Measurements from ENCODE around the gene CAMSAP3.

The CAMSAP3 gene

GRCh38 chr19:7564866-7565265 is 30.8 kb upstream of the CAMSAP3 start:
- whole genome bisulfite sequencing, 2 donors (ENCODE audit: extremely low coverage in 2 of 2, insufficient read length in 2 of 2, insufficient replicate concordance in 1 of 2), result no CpG with 5 or more reads among the region's 4 CpGs
- no peak overlapping the region for H3K4ac ChIP-seq (ENCODE audit: low read length)

DNA sequence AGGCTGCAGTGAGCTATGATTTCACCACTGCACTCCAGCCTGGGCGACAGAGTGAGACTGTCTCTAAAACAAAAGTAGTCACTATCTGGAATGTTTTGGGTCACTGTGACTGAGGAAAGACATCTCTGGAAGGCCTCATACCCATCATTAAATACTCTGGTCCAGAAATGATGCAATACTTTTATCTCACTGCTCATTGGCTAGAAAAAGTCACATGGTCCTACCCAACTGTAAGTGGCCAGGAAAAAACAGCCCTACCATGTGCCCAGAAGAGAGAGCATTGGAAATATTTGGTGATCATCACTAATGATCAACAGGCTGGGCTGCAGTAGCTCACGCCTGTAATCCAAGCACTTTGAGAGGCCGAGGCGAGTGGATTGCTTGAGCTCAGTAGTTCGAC is 30.3 kb upstream of the CAMSAP3 start:
- H3K14ac ChIP-seq (ENCODE audit: low read length), result no peak overlapping the region
- H2BK5ac ChIP-seq (ENCODE audit: low read length), result no peak overlapping the region
- H2BK12ac ChIP-seq (ENCODE audit: low read length), result no peak overlapping the region
- no peak overlapping the region for H2BK120ac ChIP-seq (ENCODE audit: low read depth, low read length)
- no CpG with 5 or more reads among the region's 5 CpGs for WGBS, 2 donors (ENCODE audit: extremely low coverage in 2 of 2, insufficient read length in 2 of 2, insufficient replicate concordance in 1 of 2)
- H3K27ac ChIP-seq (replicated peaks; ENCODE audit: low read length), result no peak overlapping the region
- no peaks in the 10 kb centered on the region for H3K4me1 ChIP-seq (ENCODE audit: control insufficient read depth in 2 of 2, insufficient read depth in 1 of 2, low read depth in 1 of 2, low read length in 2 of 2)
- no peak overlapping the region for H3K4ac ChIP-seq (ENCODE audit: low read length)
- H3K9me3 ChIP-seq (replicated peaks in 1 of 2; ENCODE audit: control insufficient read depth in 2 of 2, insufficient read depth in 1 of 2, low read depth in 1 of 2, low read length in 2 of 2), result peaks cover 0 to 1% of the 10 kb centered on the region in 2 donors
- H4K8ac ChIP-seq (ENCODE audit: low read depth, low read length), result no peak overlapping the region
- no peak overlapping the region for H2AK5ac ChIP-seq (ENCODE audit: low read depth, low read length)
- no peak overlapping the region for H3K23ac ChIP-seq (ENCODE audit: low read depth, low read length, poor library complexity)
- H3K36me3 ChIP-seq (replicated peaks in 1 of 2; ENCODE audit: control insufficient read depth in 2 of 2, insufficient read depth in 2 of 2, low read length in 2 of 2), result peaks cover 0 to 3% of the 10 kb centered on the region in 2 donors
- no peak overlapping the region for H2BK15ac ChIP-seq (ENCODE audit: low read length)
- no peak overlapping the region for H3K4me2 ChIP-seq (ENCODE audit: insufficient read depth, low read length, poor library complexity, severe bottlenecking)
- no peak overlapping the region for H3K18ac ChIP-seq (ENCODE audit: low read length)
- H3K79me1 ChIP-seq (ENCODE audit: low read depth, low read length), result peaks cover 2% of the 10 kb centered on the region
- H4K91ac ChIP-seq (ENCODE audit: low read depth, low read length, poor library complexity), result no peak overlapping the region
- H2AFZ ChIP-seq (ENCODE audit: low read length), result no peak overlapping the region
- H3K9ac ChIP-seq (ENCODE audit: low read depth, low read length, poor library complexity), result no peak overlapping the region
- DNase-seq (ENCODE audit: low spot score), result no peak
- no peaks in the 10 kb centered on the region for H3K27me3 ChIP-seq (ENCODE audit: control insufficient read depth in 3 of 3, insufficient read depth in 3 of 3, low read depth in 1 of 3, low read length in 3 of 3)
- no peak overlapping the region for H3K4me3 ChIP-seq (ENCODE audit: low read length in 2 of 2)

More at GRCh38 chr19:7564866-7565265, 30.8 kb upstream of the CAMSAP3 start:
- Histone ChIP-seq H3K18ac (ENCODE audit: low read length) (no peak overlapping the region), H2BK120ac (ENCODE audit: low read depth, low read length) (no peak overlapping the region), H3K27me3 (ENCODE audit: control insufficient read depth in 3 of 3, insufficient read depth in 3 of 3, low read depth in 1 of 3, low read length in 3 of 3) (no peaks in the 10 kb centered on the region), H2BK5ac (ENCODE audit: low read length) (no peak overlapping the region), H4K91ac (ENCODE audit: low read depth, low read length, poor library complexity) (no peak overlapping the region), H3K27ac (replicated peaks; ENCODE audit: low read length) (no peak overlapping the region), H3K9me3 (replicated peaks in 1 of 2; ENCODE audit: control insufficient read depth in 2 of 2, insufficient read depth in 1 of 2, low read depth in 1 of 2, low read length in 2 of 2) (peaks cover 0 to 3% of the 10 kb centered on the region in 2 donors), H3K36me3 (replicated peaks in 1 of 2; ENCODE audit: control insufficient read depth in 2 of 2, insufficient read depth in 2 of 2, low read length in 2 of 2) (peaks cover 0 to 5% of the 10 kb centered on the region in 2 donors), H2AFZ (ENCODE audit: low read length) (no peak overlapping the region), H4K8ac (ENCODE audit: low read depth, low read length) (no peak overlapping the region), H3K4me1 (ENCODE audit: control insufficient read depth in 2 of 2, insufficient read depth in 1 of 2, low read depth in 1 of 2, low read length in 2 of 2) (no peaks in the 10 kb centered on the region), H2AK5ac (ENCODE audit: low read depth, low read length) (no peak overlapping the region), H3K4me3 (ENCODE audit: low read length in 2 of 2) (no peak overlapping the region), H2BK15ac (ENCODE audit: low read length) (no peak overlapping the region), H3K23ac (ENCODE audit: low read depth, low read length, poor library complexity) (no peak overlapping the region), H3K14ac (ENCODE audit: low read length) (no peak overlapping the region), H3K4me2 (ENCODE audit: insufficient read depth, low read length, poor library complexity, severe bottlenecking) (no peak overlapping the region), H3K79me1 (ENCODE audit: low read depth, low read length) (peaks cover 2% of the 10 kb centered on the region), H2BK12ac (ENCODE audit: low read length) (no peak overlapping the region), H3K9ac (ENCODE audit: low read depth, low read length, poor library complexity) (no peak overlapping the region)
- no peak for DNase-seq (ENCODE audit: low spot score)

GRCh38 chr19:7570761-7571160 is 24.9 kb upstream of the CAMSAP3 start:
- Histone ChIP-seq H3K9me3 (replicated peaks in 1 of 2; ENCODE audit: control insufficient read depth in 2 of 2, insufficient read depth in 1 of 2, low read depth in 1 of 2, low read length in 2 of 2) (no peaks in the 10 kb centered on the region), H3K4me1 (ENCODE audit: control insufficient read depth in 2 of 2, insufficient read depth in 1 of 2, low read depth in 1 of 2, low read length in 2 of 2) (no peaks in the 10 kb centered on the region), H4K91ac (ENCODE audit: low read depth, low read length, poor library complexity) (no peak overlapping the region), H2BK5ac (ENCODE audit: low read length) (no peak overlapping the region), H3K27me3 (ENCODE audit: control insufficient read depth in 3 of 3, insufficient read depth in 3 of 3, low read depth in 1 of 3, low read length in 3 of 3) (no peaks in the 10 kb centered on the region), H3K79me1 (ENCODE audit: low read depth, low read length) (no peaks in the 10 kb centered on the region), H3K36me3 (replicated peaks in 1 of 2; ENCODE audit: control insufficient read depth in 2 of 2, insufficient read depth in 2 of 2, low read length in 2 of 2) (no peaks in the 10 kb centered on the region), H3K4me2 (ENCODE audit: insufficient read depth, low read length, poor library complexity, severe bottlenecking) (no peak overlapping the region), H2AK5ac (ENCODE audit: low read depth, low read length) (no peak overlapping the region), H3K27ac (replicated peaks; ENCODE audit: low read length) (no peak overlapping the region), H3K14ac (ENCODE audit: low read length) (no peak overlapping the region), H4K8ac (ENCODE audit: low read depth, low read length) (no peak overlapping the region), H3K18ac (ENCODE audit: low read length) (no peak overlapping the region), H2BK12ac (ENCODE audit: low read length) (no peak overlapping the region), H2BK15ac (ENCODE audit: low read length) (no peak overlapping the region), H3K9ac (ENCODE audit: low read depth, low read length, poor library complexity) (no peak overlapping the region), H3K4ac (ENCODE audit: low read length) (no peak overlapping the region), H3K4me3 (ENCODE audit: low read length in 2 of 2) (no peak overlapping the region), H2BK120ac (ENCODE audit: low read depth, low read length) (no peak overlapping the region), H3K23ac (ENCODE audit: low read depth, low read length, poor library complexity) (no peak overlapping the region), H2AFZ (ENCODE audit: low read length) (no peak overlapping the region)
- no CpG with 5 or more reads among the region's 5 CpGs for WGBS, 2 donors (ENCODE audit: extremely low coverage in 2 of 2, insufficient read length in 2 of 2, insufficient replicate concordance in 1 of 2)
- DNase-seq (ENCODE audit: low spot score), result no peak

GRCh38 chr19:7575434-7576040 is 20.1 kb upstream of the CAMSAP3 start:
- Histone ChIP-seq H3K23ac (ENCODE audit: low read depth, low read length, poor library complexity) (no peak overlapping the region), H3K18ac (ENCODE audit: low read length) (no peak overlapping the region), H2BK12ac (ENCODE audit: low read length) (no peak overlapping the region), H3K9me3 (replicated peaks in 1 of 2; ENCODE audit: control insufficient read depth in 2 of 2, insufficient read depth in 1 of 2, low read depth in 1 of 2, low read length in 2 of 2) (no peaks in the 10 kb centered on the region), H3K4me2 (ENCODE audit: insufficient read depth, low read length, poor library complexity, severe bottlenecking) (no peak overlapping the region), H3K27me3 (ENCODE audit: control insufficient read depth in 3 of 3, insufficient read depth in 3 of 3, low read depth in 1 of 3, low read length in 3 of 3) (peaks cover 0 to 11% (median 0%) of the 10 kb centered on the region in 3 experiments), H3K14ac (ENCODE audit: low read length) (no peak overlapping the region), H2BK5ac (ENCODE audit: low read length) (no peak overlapping the region), H2BK120ac (ENCODE audit: low read depth, low read length) (no peak overlapping the region), H2BK15ac (ENCODE audit: low read length) (no peak overlapping the region), H3K79me1 (ENCODE audit: low read depth, low read length) (peaks cover under 1% of the 10 kb centered on the region), H4K8ac (ENCODE audit: low read depth, low read length) (no peak overlapping the region), H2AK5ac (ENCODE audit: low read depth, low read length) (no peak overlapping the region), H3K4ac (ENCODE audit: low read length) (no peak overlapping the region), H3K9ac (ENCODE audit: low read depth, low read length, poor library complexity) (no peak overlapping the region), H3K4me1 (ENCODE audit: control insufficient read depth in 2 of 2, insufficient read depth in 1 of 2, low read depth in 1 of 2, low read length in 2 of 2) (no peaks in the 10 kb centered on the region), H3K4me3 (ENCODE audit: low read length in 2 of 2) (no peak overlapping the region), H3K27ac (replicated peaks; ENCODE audit: low read length) (no peak overlapping the region), H4K91ac (ENCODE audit: low read depth, low read length, poor library complexity) (no peak overlapping the region), H2AFZ (ENCODE audit: low read length) (no peak overlapping the region), H3K36me3 (replicated peaks in 1 of 2; ENCODE audit: control insufficient read depth in 2 of 2, insufficient read depth in 2 of 2, low read length in 2 of 2) (no peaks in the 10 kb centered on the region)
- no peak for DNase-seq (ENCODE audit: low spot score)
- no CpG with 5 or more reads among the region's 9 CpGs for WGBS, 2 donors (ENCODE audit: extremely low coverage in 2 of 2, insufficient read length in 2 of 2, insufficient replicate concordance in 1 of 2)
